HepG2 (cell line): ENCODE results near the gene LGALS8. TPM values are rescaled to one million over a fixed set of nuclear protein-coding genes. Genes with fewer than 3 reads are reported as not detected.

ENCODE experiments used
- BCL3 ChIP-seq: sonication (generic); formaldehyde crosslinking; IDR thresholded peaks from 2 replicates; pipeline ENCODE4 v1.5.1; 2020; ENCODE audit warnings: mild to moderate bottlenecking, missing genetic modification reagents, moderate library complexity
- BHLHE40 ChIP-seq: IDR thresholded peaks from 2 replicates; pipeline ENCODE4 v1.6.1; 2011; ENCODE audit warnings: low read length, improper control_type of control experiment
- FOXO1 ChIP-seq: sonication (generic); formaldehyde crosslinking; IDR thresholded peaks from 2 replicates; pipeline ENCODE4 v1.4.0; 2020; ENCODE audit warnings: missing genetic modification reagents
- GLMP ChIP-seq: sonication (generic); formaldehyde crosslinking; IDR thresholded peaks from 2 replicates; pipeline ENCODE4 v1.9.0; 2021; ENCODE audit warnings: missing genetic modification reagents, mild to moderate bottlenecking, borderline replicate concordance
- HIC2 ChIP-seq: sonication (generic); formaldehyde crosslinking; IDR thresholded peaks from 2 replicates; pipeline ENCODE4 v1.9.0; 2022; ENCODE audit warnings: low read depth, missing genetic modification reagents
- HOXA3 ChIP-seq: sonication (generic); formaldehyde crosslinking; IDR thresholded peaks from 2 replicates; pipeline ENCODE4 v1.5.0; 2020; ENCODE audit warnings: missing genetic modification reagents
- KDM2A ChIP-seq: sonication (generic); formaldehyde crosslinking; IDR thresholded peaks from 2 replicates; pipeline ENCODE4 v1.4.0; 2020; ENCODE audit warnings: low read depth, missing genetic modification reagents, borderline replicate concordance
- MTF2 ChIP-seq: sonication (generic); formaldehyde crosslinking; IDR thresholded peaks from 2 replicates; pipeline ENCODE4 v1.5.0; 2020; ENCODE audit warnings: missing genetic modification reagents, borderline replicate concordance
- POGZ ChIP-seq: sonication (generic); formaldehyde crosslinking; IDR thresholded peaks from 2 replicates; pipeline ENCODE4 v1.4.0; 2020; ENCODE audit warnings: mild to moderate bottlenecking, missing genetic modification reagents
- SPEN ChIP-seq: sonication (generic); formaldehyde crosslinking; IDR thresholded peaks from 2 replicates; pipeline ENCODE4 v1.5.1; 2020; ENCODE audit warnings: low read depth, mild to moderate bottlenecking, missing genetic modification reagents
- STAT5B ChIP-seq: sonication (generic); formaldehyde crosslinking; IDR thresholded peaks from 2 replicates; pipeline ENCODE4 v1.4.0; 2020; ENCODE audit warnings: missing genetic modification reagents
- TCF12 ChIP-seq, 2 experiments: fragments of 450-650 bp in 1 of 2; sonication (generic) in 1 of 2; formaldehyde crosslinking in 1 of 2; IDR thresholded peaks; 2 replicates each; pipeline versions ENCODE4 v1.6.1 to v1.8.0; 2017 to 2022; ENCODE audit warnings: antibody characterized with exemption in 1 of 2, mild to moderate bottlenecking in 1 of 2, missing genetic modification reagents in 1 of 2, moderate library complexity in 1 of 2
- TEAD3 ChIP-seq: optimal IDR thresholded peaks from 2 replicates; pipeline ENCODE3; 2016; ENCODE audit warnings: borderline replicate concordance
- UBTF ChIP-seq: sonication (generic); formaldehyde crosslinking; IDR thresholded peaks from 2 replicates; pipeline ENCODE4 v1.4.0; 2020; ENCODE audit warnings: mild to moderate bottlenecking, missing genetic modification reagents
- ZBTB44 ChIP-seq: sonication (generic); formaldehyde crosslinking; IDR thresholded peaks from 2 replicates; pipeline ENCODE4 v1.4.0; 2020; ENCODE audit warnings: missing genetic modification reagents
- ZNF143 ChIP-seq: sonication (generic); formaldehyde crosslinking; IDR thresholded peaks from 2 replicates; pipeline ENCODE4 v1.4.0; 2020; ENCODE audit warnings: missing genetic modification reagents
- ZNF205 ChIP-seq: IDR thresholded peaks from 2 replicates; pipeline ENCODE4 v1.6.1; 2018; ENCODE audit warnings: missing biosample characterization, missing genetic modification reagents
- ZNF331 ChIP-seq: sonication (generic); formaldehyde crosslinking; IDR thresholded peaks from 2 replicates; pipeline ENCODE4 v1.4.0; 2020; ENCODE audit warnings: missing genetic modification reagents
- ZNF468 ChIP-seq: sonication (generic); formaldehyde crosslinking; IDR thresholded peaks from 2 replicates; pipeline ENCODE4 v1.8.0; 2022; ENCODE audit warnings: mild to moderate bottlenecking, moderate library complexity, missing genetic modification reagents
- ZNF562 ChIP-seq: sonication (generic); formaldehyde crosslinking; IDR thresholded peaks from 2 replicates; pipeline ENCODE4 v1.8.0; 2022; ENCODE audit warnings: missing genetic modification reagents, borderline replicate concordance
- ZNF788 ChIP-seq: sonication (generic); formaldehyde crosslinking; IDR thresholded peaks from 2 replicates; pipeline ENCODE4 v1.5.0; 2020; ENCODE audit warnings: mild to moderate bottlenecking, missing genetic modification reagents, borderline replicate concordance
- polyA plus RNA-seq, 8 experiments: library from polyadenylated mRNA; depleted of rRNA in 3 of 8; stranded (reverse) in 7 of 8; unstranded in 1 of 8; fragments of >200 nt; fragmentation: Illumina TruSeq in 4 of 8; extraction: Trizol in 4 of 8; gene quantifications; 2 replicates each; pipeline versions ENCODE4 v1.2.1 to v1.2.3, GENCODE V29; 2011 to 2016; ENCODE audit warnings: low read depth in 4 of 8, missing spikeins in 1 of 8, mixed read lengths in 1 of 8; ENCODE audit not compliant: insufficient read depth in 1 of 8
- total RNA-seq, 5 experiments: library from RNA; depleted of rRNA; stranded (reverse); fragments of >200 nt; fragmentation: Illumina TruSeq; extraction: Trizol; gene quantifications; 2 replicates each; pipeline ENCODE4 v1.2.3, GENCODE V29; 2016; ENCODE audit warnings: low read depth in 1 of 5

Gene LGALS8
- total and polyA plus RNA-seq, 2 of the 13 experiments (the other 11 are each of a cell fraction or from before 2014, with no cell fraction given), result 29.3 to 185 TPM

- TF ChIP-seq KDM2A (peak; percentile 58; the same call in 1 of the 2 replicates), GLMP (CRISPR knock-in tag) (no peak), MTF2 (no peak), POGZ (peak; percentile 68; the same call in 1 of the 2 replicates), ZNF331 (0 out of 2 replicates have a peak, but pooled peaks have one; percentile 39), ZNF205 (CRISPR knock-in tag) (no peak), ZBTB44 (CRISPR knock-in tag) (no peak), FOXO1 (CRISPR knock-in tag) (peak; percentile 86), ZNF788 (CRISPR knock-in tag) (peak; percentile 64; the same call in 1 of the 2 replicates), ZNF468 (CRISPR knock-in tag) (no peak), UBTF (CRISPR knock-in tag) (peak; percentile 61; the same call in 1 of the 2 replicates), TCF12 (IDR thresholded peaks at IDR 0.05) (no peak), TCF12 (CRISPR knock-in tag; IDR thresholded peaks at IDR 0.05) (peak; percentile 57; the same call in 1 of the 2 replicates), ZNF143 (peak; percentile 77), TEAD3 (CRISPR knock-in tag) (peak; percentile 93), SPEN (CRISPR knock-in tag) (peak; percentile 16; the same call in 1 of the 2 replicates), HIC2 (peak; percentile 51; the same call in 1 of the 2 replicates), ZNF562 (CRISPR knock-in tag) (no peak), BHLHE40 (0 out of 2 replicates have a peak, but pooled peaks have one; percentile 6), BCL3 (CRISPR knock-in tag) (peak; percentile 56; the same call in 1 of the 2 replicates), HOXA3 (CRISPR knock-in tag) (peak; percentile 50; the same call in 1 of the 2 replicates), STAT5B (no peak)
Observed at GRCh38 chr1:236502972-236503639, 20.7 kb upstream of the LGALS8 start (continued).
